GM12892 (cell line): ENCODE measurements around the gene SNX30.

Experiments
- POLR2A ChIP-seq: IDR thresholded peaks from 2 replicates; pipeline ENCODE4 v1.6.1; 2011; ENCODE audit warnings: low read depth, low read length, control low read depth
- POLR2AphosphoS5 ChIP-seq: IDR thresholded peaks from 2 replicates; pipeline ENCODE4 v1.6.1; 2011; ENCODE audit warnings: low read depth, low read length, control low read depth

- TF ChIP-seq POLR2AphosphoS5 = no peak
- TF ChIP-seq POLR2A = no peak
Observed at GRCh38 chr9:112917987-112918362, 167.4 kb downstream of the SNX30 start.
